ENCODE measurements around the gene CDKAL1.

CDKAL1 gene

DNA sequence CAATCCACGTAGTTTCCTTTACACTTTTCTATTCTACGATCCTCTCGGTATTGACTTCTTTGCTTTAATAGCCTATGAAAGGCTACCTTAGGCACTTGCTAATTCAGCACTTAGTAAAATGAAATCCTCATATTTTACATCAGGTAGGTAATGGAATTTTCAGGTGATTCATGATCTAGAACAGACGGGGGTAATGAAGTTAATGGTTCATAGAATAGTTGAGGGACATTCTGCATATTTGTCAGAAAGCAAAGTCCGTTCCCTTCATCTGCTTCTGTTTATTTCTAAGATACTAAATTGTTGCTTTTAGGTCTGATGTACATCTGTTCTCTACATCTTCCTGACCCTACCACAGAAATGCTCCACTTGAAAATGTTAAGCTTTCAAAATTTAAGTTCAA, 431.7 kb downstream of the CDKAL1 start:
- DNase-seq = no peak

DNA sequence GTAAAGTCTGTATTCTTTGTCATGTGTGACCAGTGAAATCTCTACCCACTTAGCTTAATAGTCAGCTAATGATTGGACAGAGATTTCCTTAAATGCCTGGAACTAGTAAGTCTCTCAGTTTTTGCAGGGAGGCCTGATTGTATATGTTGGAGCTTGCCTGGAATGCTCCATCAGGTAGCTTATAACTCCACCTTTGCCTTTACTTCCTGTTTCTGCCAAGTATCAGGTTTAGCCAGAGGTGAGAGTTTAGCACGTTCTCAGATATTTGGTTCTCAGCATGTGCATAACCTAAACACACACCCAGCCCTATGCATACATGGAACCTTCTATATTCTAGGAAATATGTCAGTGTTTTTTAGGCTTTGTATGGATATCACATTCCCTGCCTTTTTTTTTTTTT, 435.3 kb downstream of the CDKAL1 start:
- DNase-seq = no peak

DNA sequence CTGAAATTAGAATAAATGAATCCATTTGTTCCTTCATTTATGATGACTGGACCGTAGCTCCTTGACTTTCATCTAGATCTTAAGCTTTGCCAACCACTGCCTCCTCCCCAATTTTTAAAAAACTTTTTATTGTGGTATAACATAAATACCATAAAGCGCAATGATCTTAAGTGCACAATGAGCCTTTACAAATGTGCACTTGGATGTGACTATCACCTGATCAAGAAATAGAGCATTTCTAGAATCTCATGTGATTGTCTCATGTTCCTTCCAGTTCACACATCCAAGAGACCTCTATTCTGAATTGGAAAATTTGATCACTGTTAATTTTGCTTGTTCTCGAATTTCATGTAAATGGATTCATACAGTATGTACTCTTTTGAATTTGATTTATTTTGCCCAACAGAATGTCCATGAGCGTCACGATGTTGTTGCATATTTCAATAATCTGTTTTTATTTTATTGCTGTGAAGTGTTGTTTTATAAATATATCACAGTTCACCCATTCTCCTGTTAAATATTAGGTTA, 442.2 kb downstream of the CDKAL1 start:
- no peak for DNase-seq

DNA sequence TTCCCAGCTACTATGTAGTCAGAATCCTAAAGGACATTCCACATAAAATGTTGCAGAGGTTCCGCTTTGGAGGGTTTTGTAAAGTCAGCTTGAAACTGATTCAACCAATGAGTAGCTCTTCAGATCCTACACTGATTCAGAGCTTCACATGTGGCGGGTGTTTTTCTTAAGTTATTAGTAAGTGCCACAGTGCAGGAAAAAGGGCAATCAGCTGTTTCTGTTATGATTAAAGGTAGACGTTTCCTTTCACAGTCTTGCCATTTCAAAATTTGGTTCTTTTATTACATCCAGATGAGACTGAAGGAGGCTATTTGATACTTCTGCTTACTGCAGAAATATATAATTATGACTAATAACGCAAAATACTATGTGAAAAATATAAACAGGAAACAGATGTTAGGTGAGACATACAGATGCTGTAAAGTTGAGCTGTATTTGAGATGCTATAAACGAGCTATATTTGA, 443.9 kb downstream of the CDKAL1 start:
- DNase-seq = no peak

DNA sequence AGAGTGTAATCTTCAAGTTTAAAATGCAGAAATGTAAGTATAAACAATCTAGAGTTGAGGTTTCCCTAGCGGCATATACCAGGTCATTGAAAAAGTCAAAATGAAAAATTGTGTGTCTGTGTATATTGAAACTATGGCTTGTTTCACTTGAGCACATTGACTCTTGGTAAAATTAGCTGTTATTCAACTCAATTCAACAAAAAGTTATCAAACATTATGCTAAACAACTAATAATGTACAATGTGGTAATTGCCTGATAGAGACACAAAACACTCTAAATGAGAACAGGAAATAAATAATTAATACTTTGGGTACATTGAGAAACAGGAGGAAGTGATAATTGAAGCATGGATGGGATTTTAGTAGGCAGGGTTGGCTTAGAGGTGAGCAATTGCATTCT, 444.8 kb downstream of the CDKAL1 start:
- DNase-seq = no peak

DNA sequence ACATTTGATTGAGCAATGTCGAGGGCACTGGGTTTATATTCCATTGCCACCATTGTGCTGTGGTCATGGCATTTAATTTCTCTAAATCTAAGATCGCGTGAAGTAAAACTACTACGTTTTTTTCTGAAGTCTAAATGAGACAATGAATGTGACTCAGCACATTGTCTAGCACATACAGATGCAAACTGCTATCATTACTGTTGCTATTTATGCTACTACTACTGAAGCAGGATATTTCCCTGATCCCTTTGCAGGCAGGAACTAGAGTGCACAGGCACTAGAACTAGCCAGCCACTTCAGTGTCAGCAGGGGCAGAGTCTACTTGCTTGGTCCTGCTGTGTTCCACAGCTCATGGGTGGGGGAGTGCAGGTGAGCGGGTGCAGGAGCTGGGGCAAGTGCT, 449.7 kb downstream of the CDKAL1 start:
- no peak for DNase-seq

DNA sequence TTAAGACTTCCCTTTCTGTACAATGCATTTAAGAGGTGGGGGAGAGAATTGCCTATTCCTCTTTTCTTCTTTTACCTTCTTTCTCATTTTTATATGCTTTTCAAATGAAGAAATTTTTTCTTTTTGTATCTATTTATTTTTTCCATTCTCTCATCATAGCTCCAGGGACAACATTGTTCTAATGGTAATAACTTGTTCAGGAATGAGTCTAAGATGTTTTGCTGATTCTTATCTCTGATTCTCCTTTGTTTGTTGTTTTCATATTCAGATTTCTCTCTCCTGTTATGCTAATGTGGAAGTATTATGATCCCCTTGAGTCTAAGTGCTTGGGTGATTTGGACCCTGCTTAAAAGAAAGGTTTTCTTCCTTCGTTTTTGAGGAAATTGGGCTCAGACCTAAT, 451.6 kb downstream of the CDKAL1 start:
- DNase-seq = no peak

DNA sequence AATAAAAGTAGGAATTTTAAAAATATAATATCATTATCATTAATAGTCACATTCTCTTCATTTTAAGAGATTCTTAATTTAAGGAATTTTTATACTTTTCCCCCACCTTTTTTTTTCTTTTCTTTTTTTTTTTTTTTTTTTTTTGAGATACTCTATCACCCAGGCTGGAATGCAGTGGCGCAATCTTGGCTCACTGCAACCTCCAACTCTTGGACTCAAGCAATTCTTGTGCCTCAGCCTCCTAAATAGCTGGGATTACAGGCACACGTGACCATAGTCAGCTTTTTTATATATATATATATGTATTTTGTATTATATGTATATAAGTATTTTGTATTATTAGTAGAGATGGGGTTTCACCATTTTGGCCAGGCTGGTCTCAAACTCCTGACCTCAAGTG, 457.7 kb downstream of the CDKAL1 start:
- DNase-seq = no peak

DNA sequence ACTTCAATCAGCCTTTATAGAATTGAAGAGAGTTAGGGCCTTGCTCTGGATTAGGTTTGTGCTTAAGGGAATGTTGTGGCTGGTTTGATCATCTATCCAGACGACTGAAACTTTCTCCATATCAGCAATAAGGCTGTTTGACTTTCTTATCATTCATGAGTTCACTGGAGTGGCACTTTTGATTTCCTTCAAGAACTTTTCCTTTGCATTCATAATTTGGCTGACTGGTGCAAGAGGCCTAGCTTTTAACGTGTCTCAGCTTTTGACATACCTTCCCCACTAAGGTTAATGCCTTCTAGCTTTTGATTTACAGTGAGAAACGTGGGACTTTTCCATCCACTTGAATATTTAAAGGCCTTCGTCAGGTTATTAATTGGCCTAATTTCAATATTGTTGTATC, 461.8 kb downstream of the CDKAL1 start:
- DNase-seq = no peak

DNA sequence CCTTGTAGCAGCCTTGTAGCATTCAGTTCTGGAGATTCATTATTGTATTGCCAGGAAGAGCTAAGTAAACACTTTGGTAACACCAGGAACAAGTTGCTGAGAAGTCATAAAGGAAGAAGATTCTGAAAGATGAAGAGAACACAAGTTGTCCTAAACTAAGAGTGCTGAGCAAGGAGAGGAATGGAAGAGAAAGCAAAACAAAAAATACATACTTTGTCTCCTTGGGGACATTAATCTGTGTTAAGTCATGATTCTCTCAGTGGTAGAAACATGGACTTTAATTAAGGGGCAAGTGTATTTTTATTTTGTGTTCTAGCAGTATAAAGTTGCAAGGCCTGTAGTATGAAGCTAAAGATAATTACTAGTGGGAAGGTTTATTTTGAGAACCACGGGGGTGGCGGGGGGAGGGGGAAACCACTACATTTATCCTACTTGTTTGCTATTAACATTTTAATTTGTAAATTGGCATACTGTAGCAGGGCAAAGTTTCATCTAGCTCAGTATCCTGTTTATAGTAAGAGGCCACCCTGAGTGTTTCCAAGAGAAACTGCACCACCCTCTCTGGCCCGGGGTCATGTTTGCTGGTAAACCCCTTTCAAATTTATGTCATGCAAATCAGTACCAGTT, 463.0 kb downstream of the CDKAL1 start:
- no peak for DNase-seq

DNA sequence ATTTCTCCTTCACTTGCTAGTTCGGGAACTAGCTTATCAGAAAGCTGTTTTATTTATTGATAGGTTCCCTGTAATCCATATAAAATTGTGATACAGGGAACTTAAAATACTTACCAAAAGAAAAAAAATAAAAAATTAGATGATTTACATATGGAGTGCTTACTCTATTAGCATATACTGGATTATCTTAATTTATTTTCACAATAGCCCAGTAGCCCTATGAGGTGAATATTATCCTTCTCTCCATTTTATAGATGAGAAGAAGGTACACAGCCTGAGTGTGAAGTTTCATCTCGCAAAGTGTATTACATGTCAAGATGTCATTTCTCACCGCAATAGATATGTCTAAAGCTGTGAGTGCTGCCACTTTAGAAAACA, 463.5 kb downstream of the CDKAL1 start:
- DNase-seq = no peak

DNA sequence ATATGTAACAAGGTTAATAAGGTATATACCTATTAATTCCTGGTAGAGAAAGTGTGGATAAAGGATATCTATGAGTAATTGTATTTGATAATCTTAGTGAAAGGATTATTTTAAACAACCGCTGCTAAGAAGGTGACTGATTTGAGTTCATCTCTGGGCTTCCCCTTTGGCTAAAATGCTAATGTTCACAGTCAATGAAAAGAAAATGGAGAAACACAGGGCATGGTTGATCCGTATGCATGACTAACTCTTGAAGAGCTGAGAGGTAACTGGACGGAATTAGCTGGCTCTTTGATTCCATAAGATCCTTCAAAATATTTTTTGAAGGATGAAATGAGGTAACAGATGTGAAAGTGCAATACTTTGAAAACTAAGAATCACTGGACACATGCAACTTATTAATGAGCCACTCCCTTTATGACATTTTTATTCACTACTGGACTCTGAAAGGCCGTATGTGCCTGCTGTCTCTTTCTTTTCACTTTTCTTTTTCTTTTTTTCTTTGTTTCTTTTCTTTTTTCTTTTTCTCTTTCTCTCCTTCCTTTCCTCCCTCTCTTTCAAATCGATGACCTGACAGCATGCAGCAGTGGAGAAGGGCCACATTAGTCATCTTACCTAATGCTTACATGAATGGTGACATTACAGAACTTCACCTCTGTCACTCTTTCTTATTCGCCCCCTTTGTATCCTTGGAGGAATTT, 464.6 kb downstream of the CDKAL1 start:
- no peak for DNase-seq

DNA sequence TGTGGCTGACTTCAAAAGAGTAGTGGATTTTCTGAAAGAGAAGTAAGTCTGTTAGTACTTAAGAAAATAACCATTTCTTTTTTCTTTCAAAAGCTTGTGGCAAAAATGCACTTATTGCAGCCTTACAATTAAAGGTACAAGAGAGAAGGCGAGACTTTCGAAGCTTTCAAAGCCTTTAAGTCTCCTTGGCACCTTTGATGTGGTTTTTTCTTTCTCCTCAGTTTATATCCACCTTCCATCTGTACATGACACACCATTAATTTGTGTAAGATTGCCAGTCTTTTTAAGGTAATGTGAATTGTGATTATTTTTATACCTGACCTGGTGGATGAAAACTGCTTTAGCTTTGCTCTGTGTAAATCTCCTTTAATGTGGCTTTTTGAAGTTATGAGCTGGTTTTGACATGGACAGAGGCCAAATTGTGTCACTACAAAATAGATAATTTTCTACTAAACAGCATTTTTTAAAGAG, 466.1 kb downstream of the CDKAL1 start:
- DNase-seq = no peak

DNA sequence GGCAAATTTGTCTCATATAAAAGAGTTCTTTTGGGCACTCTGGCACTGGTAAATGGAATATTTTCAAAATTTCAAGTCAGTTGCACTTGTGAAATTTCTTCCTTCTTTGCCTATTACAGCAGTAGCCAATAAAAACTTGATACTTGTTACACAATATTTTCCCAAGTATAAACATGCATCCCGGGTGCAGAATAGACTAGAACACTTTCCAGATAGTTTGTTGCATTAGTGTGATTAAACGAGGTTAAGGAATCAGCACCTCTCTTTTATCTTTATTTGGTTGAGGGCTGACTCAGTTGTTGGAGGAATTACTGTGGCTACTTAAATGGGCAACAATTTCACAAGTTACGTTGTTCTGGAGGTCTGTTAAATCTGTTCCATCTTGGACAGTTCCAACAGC, 467.5 kb downstream of the CDKAL1 start:
- no peak for DNase-seq

DNA sequence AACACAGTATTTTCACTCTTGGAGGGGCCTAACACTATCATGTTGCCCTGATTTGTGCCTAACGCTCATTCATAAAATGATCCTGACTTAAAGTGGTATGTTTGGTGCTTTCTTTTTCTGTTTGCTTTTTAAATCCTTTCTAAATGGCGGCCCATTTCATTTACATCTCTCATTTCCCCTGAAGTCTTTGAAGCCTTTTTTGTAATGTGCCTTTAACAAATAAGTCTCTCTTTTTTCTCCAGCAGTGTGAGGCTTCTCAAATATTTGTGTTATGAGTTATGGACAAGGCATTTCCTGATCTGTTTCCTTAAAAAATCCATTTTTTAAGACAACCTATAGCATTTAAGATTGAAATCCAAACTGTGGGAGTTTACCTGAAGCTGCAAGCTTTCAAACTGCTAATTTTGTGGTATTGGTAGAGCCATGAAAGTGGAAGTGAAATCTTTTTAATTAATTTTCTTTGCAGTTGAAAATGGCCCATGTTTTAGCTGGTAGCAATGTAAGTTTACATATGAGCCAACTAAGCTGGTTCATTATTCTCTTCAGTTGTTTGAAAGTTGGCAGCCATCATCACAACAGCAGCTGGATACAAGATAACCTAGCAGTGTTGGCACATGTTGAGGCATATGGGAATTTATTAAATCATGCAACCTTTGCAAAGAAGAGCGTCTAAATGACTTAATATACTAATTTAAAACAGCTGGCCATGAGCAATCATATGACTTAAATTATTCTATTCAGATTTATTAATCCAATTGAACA, 469.7 kb downstream of the CDKAL1 start:
- no peak for DNase-seq

DNA sequence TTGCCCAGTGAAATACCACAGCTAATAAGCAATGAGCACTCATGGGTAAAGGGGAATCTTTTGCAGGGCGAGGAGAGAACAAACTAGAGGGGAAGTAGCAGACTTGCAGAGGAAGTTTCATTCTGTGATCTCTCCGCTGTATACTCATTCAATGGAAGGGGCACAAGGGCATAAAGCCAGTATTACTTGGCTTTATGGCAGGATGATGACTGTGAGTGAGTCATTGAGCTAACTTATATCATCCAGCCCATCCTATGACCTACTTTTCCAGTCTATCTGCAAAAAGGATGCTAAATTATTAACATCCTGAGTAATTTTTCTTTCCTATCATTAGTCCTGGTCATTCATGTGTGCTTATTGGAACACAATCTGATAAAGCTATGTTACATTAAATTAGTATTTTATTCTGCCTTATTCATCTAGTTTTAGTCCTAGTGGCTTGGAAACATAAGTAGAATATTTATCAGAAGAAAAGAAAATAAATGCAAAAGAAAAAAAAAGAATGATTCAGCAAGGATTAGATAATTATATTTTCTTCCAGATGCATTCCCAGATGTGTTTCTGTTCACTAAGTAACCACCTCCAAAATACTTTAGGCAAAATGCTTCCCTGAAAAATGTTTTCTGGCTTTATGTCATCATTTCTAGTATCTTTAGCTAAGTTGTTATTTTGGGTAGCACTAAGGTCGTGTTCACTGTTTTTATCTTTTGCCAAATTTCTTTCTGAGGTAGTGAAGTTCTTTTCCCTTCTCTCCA, 471.7 kb downstream of the CDKAL1 start:
- DNase-seq = no peak

DNA sequence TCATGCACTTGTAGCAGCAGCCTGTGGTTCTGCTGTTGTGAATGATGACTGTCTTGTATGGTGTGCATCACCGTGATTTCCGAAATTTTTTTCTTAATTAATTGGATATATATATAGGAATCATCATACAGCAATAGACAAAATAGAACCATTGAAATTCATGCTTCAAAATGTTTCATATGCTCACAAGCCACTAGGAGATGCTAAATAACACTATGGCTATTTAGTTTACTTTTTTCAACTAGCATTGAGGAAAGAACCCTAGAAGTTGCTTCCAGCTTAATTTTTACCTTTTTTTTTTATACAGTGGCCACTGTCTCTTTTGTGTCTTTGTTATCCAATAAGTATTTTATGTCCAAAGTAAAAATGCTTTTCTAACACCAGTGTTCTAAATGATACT, 485.4 kb downstream of the CDKAL1 start:
- no peak for DNase-seq

DNA sequence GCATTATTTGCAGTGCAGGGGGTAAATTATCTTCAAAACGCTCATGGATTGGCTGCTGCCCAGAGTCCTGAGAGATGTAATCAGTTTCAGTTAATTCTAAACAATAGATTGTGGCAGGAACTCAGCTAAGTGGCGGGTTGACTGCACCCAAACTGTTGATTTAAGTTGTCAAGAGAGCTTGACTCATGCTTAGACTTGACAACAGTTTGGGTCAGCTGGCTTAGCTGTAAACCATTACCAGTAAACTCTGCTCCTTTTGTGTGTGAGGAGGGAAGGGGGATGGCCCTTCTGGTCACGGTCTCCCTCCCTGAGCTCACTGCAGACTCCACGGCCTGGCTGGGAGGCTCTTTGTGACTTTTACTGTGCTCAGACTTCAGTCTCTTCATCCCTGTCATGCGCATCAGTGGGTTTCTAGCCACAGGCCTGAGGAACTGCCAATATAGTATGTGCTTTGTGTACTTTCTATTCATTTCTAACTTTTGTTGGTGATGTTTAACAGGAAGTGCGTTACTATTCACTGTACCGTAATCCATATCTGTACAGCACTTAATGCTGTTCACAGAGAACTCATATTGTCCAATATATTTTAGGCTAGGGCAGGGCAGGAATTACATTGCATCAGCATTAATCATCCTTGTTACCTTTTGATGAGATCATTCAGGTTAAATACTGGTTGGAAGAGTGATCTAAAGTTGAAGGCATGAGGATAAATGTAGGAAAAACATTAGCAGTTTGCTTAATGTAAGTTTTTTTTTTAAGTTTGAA, 488.3 kb downstream of the CDKAL1 start:
- peak; percentile 34 for DNase-seq

DNA sequence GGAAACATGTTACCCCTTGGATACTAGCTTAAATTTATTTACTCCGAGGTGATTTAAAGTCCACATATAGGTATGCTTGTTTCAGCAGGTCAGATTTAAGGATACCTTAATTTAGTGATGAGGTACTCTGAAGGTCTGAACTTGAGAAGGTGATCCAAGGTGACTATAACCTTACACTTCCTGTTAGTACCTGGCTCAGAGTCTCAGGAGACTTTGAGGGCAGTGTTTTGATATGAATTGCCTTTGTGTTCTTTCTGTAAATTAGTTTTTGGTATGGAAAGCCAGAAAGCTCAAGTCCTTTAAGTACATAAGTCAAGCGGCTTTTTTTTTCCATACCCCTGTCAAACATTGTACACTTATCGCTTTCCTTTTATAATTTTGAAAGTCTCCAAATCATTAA, 489.0 kb downstream of the CDKAL1 start:
- no peak for DNase-seq

DNA sequence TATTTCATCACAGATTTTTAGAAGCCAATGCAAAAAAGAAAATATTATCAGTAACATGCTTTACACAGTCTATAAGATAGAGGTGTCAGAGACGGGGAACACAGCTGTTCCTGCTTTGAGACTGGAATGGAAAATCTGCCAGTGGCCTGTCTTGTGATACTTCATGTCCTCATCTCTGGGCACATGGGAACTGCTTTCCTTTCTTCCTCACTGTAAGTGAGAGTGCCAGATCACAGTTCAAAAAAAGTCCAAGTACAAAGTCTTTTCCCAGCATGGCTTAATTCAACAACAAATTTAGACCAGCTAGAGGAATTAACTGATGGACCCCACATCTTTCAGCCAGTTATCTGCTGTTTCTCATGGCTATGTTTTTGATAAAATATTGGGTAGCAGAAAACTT, 490.4 kb downstream of the CDKAL1 start:
- DNase-seq = no peak

DNA sequence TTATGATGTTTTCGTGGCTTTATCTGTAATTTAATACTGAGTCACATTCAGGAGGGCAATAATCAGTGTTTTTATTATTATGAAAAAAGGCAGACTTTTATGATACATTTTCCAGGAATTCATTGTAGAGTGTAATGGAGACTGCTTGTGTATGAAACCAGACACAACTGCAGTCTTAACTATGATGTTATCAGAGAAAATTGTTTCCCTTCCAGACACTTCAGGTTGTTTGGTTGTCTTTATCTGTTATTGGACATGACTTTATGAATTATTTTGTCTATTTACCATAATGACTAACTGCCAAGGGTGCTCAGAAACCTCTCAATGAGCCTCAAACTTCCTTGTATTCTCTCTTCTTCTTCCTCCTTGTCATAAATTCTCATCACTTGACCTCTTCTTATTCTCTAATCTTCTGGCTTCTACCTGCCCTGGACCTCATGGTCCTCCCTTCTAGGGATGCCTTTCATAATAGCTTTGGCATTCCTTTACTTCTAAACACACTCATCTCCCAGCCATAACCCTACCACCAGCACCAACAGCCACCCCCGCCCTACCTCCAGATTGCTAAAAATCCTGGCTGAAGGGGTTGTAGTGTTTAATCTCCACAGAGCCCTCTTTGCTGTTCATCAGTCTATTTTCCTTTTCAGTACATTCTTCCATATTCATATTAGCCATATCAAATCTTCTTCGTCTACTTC, 492.5 kb downstream of the CDKAL1 start:
- DNase-seq = no peak

Measured in right kidney (tissue), 1 donor.